ENCODE measurements around the gene APBA2.

- no peak for TF ChIP-seq CTCF (IDR thresholded peaks at IDR 0.05)
- TF ChIP-seq CEBPB (IDR thresholded peaks at IDR 0.05): no peak
- TF ChIP-seq CBX8 (IDR thresholded peaks at IDR 0.05): no peak
Measured at GRCh38 chr15:28915935-28916334, 30.2 kb downstream of the APBA2 start.
